GM19463 (cell line): Measurements from ENCODE around the gene PBXIP1.
"Not testable (repeated sequence)": the region's sequence is repeated elsewhere in the genome, so short reads cannot be mapped to it uniquely, and the experiment has no call there.

Experiments used
- ATAC-seq: cut with Tn5 transposase; IDR thresholded peaks from one replicate; pipeline ENCODE4 v1.9.1; 2021; ENCODE audit warnings: mild to moderate bottlenecking, moderate library complexity; ENCODE audit not compliant: unreplicated experiment

PBXIP1 gene

DNA sequence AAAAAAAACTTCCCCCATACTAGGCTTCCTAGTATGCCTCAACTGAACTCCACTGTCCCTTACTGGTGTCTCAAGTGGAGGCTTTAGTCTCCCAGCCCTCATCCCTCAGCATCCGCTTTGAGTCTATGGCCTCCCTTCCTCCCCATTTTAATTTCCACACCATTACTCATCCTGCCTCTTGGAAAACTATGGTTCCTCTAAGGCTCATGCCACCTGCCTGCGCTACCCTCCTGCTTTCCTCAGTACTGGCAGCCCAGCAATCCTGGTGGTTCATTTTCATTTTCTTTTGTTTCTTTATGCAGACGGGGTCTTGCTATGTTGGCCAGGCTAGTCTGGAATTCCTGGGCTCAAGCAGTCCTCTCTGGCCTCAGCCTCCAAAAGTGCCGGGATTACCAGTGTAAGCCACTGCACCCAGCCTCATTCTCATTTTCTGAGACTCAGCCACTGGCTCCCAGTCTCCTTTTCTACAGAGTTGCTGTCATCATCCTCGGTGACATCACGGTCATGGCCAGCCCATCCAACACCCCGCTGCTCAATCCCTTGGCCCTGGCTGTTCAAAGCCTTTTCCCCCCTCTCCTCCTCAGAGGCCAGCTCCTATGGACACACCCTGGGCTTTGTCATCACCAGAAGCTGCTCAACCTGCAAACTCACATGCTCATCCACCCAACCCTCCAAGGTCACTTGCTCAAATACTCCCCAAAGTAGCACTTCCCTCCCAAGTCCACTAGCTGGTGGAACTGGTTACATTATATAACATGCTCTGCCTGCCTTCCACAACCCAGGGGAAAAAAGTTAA, 17.1 kb downstream of the PBXIP1 start:
- no peak for ATAC-seq

DNA sequence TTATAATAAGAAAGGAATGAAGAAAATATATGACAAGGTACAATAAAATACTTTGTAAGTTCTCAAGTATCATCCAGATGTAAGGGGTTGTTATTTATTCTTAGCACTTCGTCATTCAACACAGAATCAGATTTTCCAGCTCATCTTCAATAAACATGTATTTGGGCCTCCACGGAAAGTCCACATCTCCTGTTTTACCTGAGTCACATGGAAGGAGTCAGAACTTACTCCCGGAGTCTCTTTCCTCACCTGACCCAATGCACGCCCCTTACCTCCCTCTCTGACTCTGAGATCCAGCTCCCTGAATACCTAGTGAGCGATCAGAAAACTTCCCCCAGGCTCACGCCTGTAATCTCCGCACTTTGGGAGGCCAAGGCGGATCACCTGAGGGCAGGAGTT, 17.9 kb downstream of the PBXIP1 start:
- no peak for ATAC-seq

DNA sequence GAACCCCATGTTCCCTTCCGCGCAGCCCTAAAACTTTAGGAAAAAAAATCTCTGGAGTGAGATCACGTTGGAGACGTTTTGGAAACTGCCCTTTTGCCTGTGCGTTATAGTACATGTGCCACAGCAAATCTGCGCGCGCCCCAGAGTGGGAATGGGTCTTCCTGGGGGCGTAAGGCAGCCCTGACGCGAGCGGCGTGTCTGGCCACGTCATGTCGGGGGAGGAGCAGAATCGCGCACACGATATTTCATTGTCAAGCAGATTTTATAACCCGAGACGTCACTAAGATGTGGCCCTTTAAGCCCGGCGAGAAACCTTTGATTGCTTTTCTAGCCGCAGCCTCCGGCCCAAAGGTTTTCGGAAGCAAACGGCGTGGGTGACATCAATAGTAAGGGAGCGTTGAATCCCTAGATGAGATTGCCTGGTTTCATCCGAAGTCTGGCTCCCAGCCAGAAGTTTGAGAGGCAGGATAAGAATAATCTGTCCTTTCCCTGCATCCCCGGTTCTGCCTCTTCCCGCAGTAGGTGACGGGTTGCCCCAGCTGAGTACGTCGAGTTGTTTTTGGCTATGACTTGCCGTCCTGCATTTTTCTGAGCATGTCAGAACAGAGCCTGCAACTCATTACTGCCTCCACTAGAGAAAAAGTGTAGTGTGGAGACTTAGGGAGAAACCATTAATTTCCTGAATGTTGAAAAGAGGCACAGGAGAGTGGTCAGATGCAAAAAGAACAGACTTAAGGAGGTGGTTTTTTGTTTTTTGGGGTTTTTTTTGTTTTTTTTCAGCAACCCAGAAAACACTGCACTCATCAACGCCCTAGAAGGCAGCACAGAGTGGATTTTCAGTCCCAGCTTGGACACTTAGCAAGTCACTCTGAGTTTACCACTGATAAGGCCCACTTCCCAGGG, 18.6 kb downstream of the PBXIP1 start:
- peak; percentile 47 for ATAC-seq

DNA sequence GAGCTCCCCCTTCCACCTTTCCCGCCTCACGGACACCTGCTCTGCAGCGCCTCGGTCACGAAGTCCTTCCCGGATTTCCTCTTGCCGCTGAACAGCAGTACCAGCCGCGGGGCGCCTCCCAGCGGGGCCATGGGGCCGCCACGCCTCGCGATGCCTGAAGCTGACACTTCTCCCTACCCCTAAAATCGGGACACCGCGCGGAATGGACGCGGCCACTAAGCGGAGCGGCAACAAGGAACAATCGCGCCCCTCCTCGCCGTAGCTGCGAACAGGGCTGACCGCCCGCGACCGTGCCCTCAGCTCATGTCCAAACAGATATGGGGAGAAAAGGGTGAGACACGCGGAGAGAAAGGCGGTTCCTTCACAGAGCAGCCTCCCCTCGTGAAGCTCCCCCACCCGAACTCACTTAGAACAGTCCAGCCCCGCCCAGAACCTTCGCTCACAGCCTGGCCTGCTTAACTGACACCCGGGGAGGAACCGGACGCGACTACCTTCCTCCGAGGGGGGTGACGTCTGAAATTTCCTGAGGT, 19.3 kb downstream of the PBXIP1 start, which contains the start of gene PMVK:
TSS of gene PMVK (minus strand) at position 165 of the 530 bp plus-strand sequence. CDS start at position 131, 34 bp downstream.
- peak; percentile 56 for ATAC-seq

DNA sequence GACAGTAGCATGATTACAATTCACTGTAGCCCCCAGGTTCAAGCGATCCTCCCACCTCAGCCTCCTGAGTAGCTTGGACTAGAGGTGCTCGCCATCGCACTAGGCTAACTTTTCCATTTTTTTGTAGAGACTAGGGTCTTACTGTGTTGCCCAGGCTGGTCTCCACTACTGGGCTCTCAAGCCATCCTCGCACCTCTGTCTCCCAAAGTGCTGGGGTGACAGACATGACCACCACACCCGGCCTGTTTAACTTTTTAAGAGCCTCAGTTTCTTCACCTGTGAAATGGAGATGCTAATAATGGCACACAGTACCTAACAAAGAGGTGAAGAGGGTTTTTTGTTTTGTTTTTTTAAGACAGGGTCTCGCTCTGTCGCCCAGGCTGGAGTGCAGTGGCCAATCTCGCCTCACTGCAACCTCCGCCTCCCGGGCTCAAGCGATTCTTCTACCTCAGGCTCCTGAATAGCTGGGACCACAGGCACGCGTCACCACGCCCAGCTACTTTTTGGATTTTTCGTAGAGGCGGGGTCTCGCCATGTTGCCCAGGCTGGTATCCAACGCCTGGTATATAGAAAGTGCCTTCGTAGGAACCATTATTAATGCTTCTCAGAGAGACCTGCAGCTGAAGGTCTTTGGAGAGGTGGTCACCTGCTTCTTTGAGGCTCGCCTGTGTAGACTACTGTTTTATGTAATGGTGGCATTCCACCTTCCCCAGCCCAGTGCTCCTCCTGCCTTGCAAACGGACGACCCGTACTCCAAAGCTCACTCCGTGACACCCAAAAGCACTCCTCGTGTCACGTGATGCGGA, 19.9 kb downstream of the PBXIP1 start:
- ATAC-seq = no peak

DNA sequence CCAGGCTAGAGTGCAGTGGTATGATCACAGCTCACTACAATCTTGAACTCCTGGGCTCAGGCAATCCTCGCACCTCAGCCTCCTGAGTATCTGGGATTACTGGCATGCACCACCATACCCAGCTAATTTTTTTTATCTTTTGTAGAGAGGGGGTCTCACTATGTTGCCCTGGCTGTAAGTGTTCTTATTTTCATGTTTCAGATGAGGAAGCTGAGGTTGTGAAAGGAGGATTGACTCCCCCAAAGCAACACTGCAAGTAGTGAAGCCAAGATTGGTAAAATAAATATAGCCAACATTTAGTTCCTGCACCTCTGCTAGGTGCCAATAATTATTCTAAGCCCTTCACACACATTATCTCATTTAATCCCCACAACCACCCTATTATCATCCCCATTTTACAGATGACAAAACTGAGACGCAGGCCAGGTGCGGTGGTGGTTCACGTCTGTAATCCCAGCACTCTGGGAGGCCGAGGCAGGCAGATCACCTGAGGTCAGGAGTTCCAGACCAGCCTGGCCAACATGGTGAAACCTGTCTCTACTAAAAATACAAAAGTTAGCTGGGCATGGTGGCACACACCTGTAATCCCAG, 21.4 kb downstream of the PBXIP1 start:
- ATAC-seq = no peak

DNA sequence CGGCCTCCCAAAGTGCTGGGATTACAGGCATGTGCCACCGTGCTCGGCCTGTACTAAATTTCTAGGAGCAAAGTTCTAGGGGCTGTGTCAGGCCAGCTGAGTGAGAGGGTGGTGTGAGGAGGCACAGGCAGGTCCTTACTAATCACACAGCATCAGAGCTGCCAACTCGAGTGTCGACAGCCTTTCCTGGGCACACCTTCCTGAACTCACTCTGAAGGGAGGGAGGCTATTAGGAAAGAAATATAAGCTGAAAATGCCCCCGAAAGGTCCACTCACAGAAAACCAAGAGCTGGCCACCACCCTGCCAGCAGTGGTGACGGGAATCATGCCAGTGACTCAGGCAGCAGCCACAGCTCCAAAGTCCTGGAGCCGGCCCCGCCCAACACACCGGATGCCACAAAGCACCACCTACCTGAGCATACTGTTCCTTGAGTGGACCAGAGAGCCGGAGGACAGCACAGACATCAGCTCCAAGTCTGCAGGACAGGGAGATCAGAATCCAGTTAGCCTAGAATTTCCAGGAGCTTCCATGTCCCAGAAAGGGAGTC, 23.9 kb downstream of the PBXIP1 start:
- ATAC-seq = no peak

DNA sequence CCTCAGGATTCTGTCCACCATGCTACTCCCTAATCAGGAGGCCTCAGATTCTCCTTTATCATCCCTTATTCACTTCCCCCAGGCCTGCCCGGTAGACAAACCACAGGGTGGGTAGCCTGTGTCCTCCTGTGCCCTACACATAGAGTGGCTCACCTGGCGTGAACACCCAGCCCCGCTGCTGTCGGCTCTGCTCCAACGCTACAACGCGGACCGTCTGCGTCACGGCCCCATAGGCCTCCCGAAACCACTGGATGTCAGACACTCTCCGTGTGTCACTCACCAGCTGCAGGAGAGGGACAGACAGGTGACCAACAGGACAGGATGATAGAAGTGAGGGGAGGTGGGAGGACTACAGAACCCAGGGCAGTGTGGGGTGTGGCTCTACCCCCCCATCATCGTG, 29.7 kb downstream of the PBXIP1 start:
- ATAC-seq = no peak

DNA sequence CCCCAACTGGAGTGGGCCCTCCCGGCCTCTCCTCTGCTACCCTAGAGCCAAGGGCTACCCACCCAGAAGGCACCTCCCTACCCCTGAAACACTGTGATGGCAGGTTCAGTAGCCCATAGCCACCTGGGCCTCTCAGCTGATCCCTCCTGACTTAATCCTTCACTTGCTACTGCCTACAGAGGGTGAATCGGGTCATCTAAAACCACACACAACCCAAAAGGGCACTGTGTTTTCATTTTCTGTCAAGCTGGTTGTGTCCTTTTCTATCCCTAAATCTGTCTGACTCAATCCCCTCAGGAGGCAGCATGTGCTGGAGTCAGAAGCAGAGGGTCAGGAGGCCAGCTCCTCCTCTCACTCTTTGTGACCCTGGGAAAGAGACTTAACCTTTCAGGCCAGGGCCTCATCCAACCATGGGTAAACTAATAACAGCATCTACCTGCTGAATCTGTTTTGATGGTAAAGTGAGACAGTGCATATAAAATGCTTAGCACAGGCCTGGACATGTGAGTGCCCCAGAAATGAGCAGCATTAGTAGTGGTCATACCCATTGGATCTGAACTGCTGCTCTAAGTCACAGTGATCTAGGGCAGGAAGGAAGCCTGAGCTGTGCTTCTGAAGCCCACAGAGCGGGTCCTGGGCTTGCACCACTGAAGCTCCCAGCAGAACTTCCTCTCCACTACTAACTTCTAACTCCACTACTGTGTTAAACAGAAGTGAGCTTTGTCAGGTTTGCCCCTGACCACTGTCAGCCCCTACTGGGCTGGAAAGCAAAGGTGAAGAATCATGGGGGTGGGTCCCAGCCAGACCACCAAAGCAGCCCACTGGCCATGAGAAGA, 30.3 kb downstream of the PBXIP1 start:
- no peak for ATAC-seq

DNA sequence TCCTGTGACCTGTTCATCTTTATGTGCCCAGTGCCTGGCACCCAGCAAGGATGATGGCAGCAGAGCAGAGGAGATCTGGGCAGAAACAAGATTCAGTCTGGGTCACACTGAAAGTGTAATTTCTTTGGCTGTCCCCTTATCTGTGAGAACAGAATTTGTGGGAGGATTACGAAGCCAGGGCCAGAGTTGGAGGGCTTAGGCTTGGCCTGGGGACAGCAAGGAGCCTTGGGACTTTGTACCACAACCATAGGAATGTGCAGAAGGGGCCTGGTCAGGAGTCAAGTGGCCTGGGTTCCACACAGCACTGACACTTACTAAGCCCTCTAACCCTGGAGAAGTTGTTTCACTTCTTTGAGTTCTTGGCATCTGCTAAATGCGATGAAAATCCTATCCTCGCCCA, 32.2 kb downstream of the PBXIP1 start:
- ATAC-seq = no peak

DNA sequence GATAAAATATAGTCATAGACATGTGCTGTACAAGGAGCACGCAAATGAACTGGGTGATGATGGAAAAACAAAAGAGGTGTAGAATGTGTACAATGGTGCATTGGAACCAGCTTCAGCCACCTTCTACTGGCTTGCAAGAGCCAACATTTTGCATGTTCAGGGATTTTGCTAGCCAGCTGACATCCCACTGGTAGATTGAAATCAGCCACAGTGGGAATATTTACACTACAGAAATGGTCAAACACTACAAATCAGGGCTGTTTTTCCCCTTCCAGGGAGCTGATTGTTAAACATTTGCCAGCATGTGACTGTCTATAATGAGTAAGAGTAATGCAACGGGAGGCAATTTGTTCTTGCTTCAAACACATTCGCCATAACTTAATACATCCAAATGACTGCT, 42.6 kb downstream of the PBXIP1 start:
- no peak for ATAC-seq

DNA sequence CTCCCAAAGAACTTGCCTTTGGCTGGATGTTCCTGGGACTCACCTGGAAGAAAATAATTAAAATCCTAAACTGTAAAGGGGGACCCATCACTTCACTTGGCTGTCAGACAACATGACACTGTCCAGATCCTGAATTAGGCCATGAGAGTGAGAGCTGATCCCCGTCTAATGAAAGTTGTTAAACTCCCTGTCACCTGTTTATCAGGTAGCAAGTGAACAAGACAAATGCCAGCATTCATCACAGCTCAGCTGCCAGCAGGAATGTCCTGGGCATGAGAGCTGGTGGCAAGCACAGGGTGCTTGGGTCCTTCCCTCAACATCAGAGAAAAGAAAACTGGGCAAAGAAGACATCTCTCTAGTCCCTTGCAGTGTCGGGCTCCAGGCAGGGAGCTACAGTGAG, 43.1 kb downstream of the PBXIP1 start:
- no peak for ATAC-seq

DNA sequence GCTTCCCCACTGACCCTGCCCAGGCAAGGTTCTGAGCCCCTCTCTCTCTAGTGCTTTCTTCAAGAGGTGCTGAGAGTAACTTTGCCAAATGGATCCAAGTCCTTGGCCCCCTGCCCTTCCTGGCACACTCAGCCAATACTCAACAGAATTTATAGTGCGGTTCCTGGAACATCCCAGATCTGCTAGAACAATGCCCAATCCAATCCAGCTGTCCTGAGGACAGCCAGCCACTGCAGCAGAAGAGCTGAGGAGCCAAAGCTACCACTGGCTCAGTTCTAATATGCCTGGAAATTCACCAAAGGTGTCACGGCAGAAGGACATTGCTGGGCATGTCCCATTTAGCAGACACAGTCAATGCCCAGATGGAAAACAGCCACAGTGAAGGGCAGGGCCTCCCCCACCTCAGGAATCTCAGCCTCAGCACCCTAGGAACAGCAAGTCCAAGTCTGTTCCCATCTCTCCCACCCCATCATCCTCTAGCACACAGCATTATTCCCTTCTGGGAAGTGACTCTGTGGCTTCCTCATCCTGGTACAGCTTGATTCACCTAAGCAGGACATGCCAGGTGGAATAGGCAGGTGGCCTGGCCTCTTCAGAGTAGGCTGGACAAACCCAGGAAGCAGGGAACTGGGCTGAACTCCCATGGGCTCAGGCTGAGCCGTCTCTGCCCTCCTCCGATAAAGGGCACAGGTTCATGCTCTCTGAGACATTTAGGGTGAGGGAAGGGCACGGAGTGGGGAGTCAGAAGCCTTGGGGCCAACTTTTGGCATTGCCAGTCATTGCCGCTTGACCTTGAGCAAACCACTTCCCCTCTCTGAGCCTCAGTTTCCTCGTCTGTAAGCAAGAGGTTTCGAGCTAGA, 44.0 kb downstream of the PBXIP1 start:
- ATAC-seq = no peak

DNA sequence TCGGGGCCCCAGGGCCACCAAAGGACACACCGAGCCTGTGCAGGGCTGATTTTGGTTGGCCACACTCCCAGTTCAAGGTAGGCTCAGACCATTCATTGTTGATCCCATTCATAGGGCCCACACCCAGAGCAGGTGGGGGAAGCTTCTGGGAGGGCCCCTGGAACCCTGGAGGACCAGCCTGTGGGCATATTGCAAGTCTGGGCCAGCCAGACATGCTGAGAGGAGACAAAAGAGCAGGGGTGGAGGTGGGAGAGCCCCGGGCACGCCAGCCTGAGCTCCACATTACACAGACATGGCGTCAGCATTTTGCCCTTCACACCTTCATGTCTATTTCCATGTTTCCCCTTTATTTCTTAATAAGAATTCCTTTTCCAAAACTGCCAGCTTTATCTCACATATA, 45.0 kb downstream of the PBXIP1 start:
- no peak for ATAC-seq

DNA sequence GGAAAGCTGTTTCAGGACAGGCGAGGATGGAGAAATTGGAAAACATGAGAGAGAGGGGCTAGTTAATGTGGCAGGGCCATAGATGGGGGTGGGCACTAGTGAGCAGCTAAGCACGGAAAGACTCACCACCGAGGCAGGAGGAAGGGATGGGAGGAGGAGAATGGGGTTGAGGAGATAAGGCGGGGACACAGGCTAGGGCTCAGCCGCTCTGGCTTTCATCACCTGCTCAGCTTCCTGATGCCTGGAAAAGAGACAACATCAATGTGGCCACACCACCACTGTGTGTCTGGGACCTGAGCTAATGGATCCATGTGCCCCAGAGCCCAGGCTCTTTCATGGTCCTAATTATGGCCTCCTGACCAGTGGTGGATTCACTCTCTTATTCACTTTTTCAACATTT, 47.0 kb downstream of the PBXIP1 start:
- ATAC-seq = no peak

DNA sequence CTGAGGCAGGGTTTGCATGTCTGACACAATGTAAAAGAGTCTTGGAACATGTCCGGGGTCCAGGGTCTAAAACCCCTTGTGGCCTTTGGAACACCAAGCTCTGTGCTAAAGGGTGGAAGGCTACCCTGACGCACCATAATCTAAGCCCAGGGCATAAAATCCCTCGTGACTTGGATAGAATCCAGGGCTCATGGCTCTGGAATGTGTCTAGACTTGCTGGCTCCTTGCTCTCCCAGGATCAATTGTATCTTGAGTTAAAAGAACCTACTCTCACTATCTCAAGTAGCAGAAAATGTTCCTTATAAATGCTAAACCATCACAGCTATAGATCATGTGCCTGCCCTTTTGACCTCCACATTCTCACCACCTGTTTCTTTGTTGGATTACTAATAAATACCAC, 47.8 kb downstream of the PBXIP1 start:
- ATAC-seq = not testable (repeated sequence)

DNA sequence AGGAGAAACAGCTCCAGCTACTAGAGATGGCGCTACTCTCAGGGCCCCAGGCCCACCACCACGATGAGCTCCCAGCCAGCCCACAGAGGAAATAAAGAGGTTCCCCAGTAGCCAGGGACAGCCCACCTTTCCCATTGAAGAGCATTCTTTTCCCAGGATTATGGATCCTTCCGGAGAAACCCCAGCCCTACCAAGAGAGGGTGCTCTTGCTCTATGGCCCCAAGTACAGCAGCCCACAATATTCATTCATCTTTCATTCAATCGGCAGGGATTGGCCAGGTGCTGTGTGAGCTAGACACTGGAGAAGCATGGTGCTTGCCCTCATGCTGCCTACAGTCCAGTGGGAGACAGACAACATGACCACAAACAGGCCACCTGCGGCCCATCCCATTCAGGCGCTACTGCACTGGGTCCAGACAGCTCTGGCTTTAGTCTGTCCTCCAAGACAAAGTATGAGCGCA, 49.2 kb downstream of the PBXIP1 start:
- ATAC-seq = no peak

DNA sequence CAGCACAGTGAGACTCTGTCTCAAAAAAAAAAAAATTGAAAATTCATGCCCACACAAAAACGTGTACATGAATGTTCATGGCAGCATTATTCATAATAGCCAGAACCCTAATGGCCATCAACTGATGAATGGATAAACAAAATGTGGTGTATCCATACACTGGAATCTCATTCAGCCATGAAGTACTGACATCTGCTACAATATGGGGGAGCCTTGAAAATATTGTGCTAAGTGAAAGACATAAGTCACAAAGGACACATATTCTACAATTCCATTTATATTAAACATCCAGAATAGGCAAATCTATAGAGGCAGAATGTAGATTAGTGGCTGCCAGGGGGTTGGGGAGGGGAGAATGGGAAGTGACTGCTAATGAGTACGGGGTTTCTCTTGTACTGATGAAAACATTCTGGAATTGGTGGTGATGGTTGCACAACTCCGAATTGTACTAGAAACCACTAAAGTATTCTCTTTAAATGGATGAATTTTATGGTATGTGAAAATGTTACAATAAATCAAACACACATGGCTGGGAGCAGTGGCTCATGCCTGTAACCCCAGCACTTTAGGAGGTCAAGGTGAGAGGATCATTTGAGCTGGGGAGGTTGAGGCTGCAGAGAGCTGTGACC, 52.8 kb downstream of the PBXIP1 start:
- ATAC-seq = no peak
